ENCODE results near the gene LHFPL3.

GRCh38 chr7:104410742-104411141 lies 82.3 kb downstream of the LHFPL3 start:
- TF ChIP-seq POLR2A (IDR thresholded peaks at IDR 0.05; ENCODE audit: low read depth) (no peak), CTCF (IDR thresholded peaks at IDR 0.05) (no peak), EP300 (IDR thresholded peaks at IDR 0.05) (no peak), POLR2AphosphoS5 (IDR thresholded peaks at IDR 0.05) (no peak)

Data from esophagus muscularis mucosa (tissue), 4 donors.